Glomerular visceral epithelial cell (primary cell): ENCODE measurements around the gene CDKAL1.
A peak's percentile ranks its signal among the peaks of the same experiment; 100 is the strongest.

Experiments
- DNase-seq: peaks from one replicate; pipeline ENCODE4 v3.0.0-alpha.2; 2016; ENCODE audit errors: extremely low spot score

The CDKAL1 gene

GRCh38 chr6:21137700-21138335 is 603.6 kb downstream of the CDKAL1 start:
- DNase-seq = no peak

GRCh38 chr6:21138336-21139069 is 604.2 kb downstream of the CDKAL1 start:
- no peak for DNase-seq

GRCh38 chr6:21140966-21141365 is 606.7 kb downstream of the CDKAL1 start:
- DNase-seq = no peak

- DNase-seq = no peak
Observed at GRCh38 chr6:21141616-21142303, 607.5 kb downstream of the CDKAL1 start.

DNA sequence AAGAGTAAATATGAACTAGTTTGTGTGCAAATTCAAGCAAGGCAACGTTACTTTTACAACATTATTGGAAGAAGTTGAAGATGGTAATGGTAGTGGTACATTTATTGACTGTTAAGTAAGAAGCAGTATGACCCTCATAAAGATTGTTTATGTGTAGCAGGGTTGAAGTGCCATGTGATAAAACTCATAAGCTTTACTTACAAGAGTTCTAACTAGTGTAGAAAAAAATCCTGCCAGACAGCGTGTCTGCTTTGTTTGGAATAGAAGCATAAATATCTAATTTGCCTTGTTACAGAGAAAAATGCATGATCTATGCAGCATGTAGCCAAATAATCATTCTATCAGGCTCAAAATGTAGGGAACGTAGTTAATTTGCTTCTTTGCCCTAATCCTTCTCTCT is 608.5 kb downstream of the CDKAL1 start:
- DNase-seq = no peak

DNA sequence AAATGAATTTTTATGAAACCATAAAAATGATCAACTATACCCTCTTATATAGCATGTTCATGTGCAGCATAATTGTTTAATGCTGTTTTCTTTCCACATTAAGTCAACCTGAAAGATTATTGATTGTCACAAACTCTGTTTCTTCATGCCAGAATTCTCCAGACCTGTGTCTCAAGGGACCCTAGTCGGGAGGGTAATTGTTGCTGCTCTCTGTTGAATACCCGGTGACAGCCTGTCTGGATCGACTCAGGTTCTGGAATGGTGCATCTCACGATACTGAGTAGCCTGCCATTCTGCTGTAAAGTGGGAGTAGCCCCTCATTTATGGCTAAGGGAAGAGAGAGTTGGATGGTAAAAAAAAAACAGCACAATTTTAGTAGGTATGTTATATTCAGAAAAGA is 609.4 kb downstream of the CDKAL1 start:
- no peak for DNase-seq

DNA sequence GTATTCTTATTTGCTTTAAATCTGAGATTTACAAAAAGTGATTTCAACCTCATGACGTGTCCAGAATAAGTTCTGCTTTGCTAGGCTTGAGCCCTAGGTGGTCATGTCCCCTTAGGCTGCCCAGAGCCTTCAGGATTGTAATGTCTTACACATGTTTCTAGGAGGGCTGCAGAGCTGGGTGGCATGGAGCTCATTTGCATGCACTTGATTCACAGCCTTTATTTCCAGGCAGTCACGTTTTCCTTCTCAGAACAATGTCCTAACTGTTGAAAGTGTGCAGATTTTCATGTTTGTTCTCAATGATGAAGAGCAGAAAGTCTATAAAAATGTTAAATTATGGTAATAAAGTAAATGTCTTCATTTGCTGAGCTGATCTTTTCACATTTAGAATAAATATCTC is 610.7 kb downstream of the CDKAL1 start:
- no peak for DNase-seq

- peak; percentile 2 for DNase-seq
Observed at GRCh38 chr6:21147995-21148394, 613.7 kb downstream of the CDKAL1 start.

DNA sequence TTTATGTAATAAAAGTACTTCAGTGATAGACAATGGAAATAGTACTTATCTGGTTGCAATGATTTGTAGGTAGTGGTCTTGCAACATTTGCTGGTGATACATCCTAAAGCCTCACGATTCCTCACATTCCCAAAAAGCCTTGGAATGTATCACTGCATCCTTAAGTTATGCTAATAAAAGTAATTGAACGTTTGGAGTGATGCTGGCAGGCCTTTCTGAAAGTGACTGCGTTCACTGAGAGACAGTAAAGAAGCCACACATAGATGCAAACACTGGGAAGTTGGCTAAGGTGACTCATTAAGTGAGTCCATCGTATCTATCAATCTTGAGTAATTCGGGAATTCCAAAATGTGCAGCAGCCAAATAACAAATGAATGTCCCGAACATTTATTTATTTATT is 615.2 kb downstream of the CDKAL1 start:
- DNase-seq = peak; percentile 6

DNA sequence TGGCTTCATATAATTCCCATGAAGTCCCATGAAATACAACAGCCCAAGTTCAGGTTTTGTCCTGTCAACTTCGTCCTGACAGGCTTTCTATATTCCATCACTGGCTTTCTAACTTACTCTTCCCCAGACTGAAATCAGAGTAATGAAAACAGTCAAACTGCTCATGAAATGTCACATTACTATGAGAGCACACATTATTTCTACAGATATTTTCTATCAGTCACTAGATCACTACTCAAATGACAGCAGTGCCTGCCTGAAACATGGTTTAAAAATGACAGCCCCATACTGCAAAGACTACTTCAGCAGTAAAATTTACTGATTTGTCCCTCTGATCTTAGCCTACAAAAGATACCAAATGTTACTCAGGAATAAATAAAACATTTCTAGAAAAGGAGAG is 616.4 kb downstream of the CDKAL1 start:
- DNase-seq = no peak

GRCh38 chr6:21151119-21151518 is 616.9 kb downstream of the CDKAL1 start:
- DNase-seq = no peak

- DNase-seq = no peak
Observed at GRCh38 chr6:21151530-21151929, 617.3 kb downstream of the CDKAL1 start.

DNA sequence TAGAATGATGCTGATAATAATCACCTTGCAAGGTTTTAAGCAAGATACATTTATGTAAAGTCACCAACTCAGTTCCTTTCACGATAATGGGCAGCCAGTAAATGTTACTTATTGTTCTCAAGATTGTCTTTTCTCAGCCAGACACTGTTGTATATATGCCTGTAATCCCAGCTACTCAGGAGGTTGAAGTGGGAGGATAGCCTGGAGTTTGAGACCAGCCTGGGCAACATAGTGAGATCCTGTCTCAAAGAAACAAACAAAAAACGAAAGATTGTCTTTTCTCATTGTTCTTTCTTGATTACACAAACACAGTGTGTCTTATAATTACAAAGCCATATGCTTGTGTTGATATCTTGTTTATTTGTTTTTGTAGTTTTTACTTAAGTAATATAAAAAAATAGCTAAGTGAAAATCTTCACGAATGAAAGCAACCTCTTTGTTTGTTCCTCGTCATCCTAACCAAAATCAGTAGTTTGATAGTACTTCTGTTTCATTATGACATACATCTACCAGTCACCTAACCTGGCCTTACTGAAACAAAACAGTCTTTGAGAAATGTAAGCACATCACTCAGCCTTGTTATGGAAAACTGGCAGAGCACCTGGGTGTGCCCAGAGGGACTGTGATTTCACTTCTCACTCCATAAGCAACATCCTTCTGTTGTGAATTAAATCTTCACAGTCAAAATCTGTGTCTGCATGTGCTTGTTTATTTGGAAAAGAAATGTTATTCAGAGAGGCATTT is 623.1 kb downstream of the CDKAL1 start:
- no peak for DNase-seq

DNA sequence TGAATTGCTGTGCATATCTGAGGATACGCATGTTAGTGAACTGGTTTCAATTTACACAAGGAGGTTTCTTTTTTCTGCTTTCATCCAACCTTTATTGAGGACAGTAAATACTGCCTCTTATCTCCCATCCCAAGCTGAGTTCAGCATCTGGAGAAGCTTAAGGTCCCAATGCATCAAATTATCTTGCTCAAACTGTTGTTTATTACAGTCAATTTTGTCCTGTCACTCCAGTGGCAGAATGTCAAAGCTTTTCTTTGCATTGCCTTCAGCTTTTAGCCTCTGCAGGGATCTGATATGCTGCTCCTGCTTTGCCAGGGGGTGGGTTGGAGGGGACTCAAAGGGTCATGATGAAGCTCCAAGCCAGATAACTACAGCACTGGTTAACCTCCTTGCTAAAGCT is 623.9 kb downstream of the CDKAL1 start:
- no peak for DNase-seq

GRCh38 chr6:21158873-21159272 is 624.6 kb downstream of the CDKAL1 start:
- DNase-seq = no peak

- no peak for DNase-seq
Observed at GRCh38 chr6:21159465-21159864, 625.2 kb downstream of the CDKAL1 start.

DNA sequence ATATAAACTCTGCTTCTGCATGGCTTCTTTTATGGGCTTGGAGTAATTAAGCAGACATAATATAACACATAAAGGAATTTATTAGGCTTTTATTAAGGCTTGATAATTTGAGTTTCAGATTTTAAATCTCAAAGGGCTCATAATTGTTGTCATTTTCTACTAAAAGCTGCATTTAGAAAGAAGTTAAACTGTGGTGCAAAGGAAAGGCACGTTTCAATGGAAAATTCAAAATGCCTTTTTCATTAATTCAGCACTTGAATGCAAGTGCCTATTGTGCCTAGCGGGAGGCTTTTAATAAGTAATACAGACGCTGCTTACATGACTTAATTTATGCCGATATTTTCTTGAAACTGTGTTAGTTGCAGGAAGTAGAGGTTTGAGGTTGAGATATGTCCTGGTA is 627.5 kb downstream of the CDKAL1 start:
- no peak for DNase-seq

- DNase-seq = peak; percentile 11
Observed at GRCh38 chr6:21163110-21163837, 629.0 kb downstream of the CDKAL1 start.

DNA sequence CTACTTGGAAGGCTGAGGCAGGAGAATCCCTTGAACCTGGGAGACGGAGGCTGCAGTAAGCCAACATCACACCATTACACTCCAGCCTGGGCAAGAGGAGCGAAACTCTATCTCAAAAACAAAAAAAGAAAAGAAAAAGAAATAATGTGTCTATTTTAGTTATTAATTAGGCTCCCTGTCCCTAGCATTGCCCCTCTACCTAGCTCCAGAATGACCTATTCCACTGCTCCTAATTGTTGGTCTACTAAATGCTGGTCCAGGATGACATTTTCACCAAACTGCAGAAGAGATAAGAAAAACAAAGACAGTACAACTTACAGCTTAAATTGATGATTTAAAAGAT is 629.6 kb downstream of the CDKAL1 start:
- DNase-seq = no peak

GRCh38 chr6:21164768-21165326 is 630.6 kb downstream of the CDKAL1 start:
- DNase-seq = peak; percentile 40

GRCh38 chr6:21166754-21167153 is 632.5 kb downstream of the CDKAL1 start:
- no peak for DNase-seq
